HG02571 (cell line): Measurements from ENCODE around the gene CCM2.

Source experiments
- ATAC-seq: cut with Tn5 transposase; IDR thresholded peaks from one replicate; pipeline ENCODE4 v1.9.1; 2021; ENCODE audit warnings: mild to moderate bottlenecking, moderate library complexity; ENCODE audit not compliant: unreplicated experiment

Gene CCM2

DNA sequence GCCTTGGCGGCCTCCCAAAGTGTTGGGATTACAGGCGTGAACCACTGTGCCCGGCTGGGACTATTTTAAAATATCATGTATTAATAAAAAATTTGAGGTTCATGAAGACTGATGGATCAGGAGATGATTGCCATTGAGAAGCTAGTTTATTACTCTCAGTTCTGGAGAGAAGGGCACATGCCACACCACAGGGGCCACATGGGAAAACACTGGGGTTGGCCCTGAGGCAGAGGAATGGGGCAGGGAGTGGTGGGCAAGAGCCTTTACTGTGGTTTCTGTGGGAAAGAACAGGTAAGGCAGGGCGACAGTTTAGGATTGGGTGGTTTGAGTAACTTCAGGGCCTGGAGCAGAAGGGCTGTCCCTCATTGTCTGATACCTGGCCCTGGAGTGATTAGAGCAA lies 118.3 kb downstream of the CCM2 start:
- ATAC-seq: no peak

DNA sequence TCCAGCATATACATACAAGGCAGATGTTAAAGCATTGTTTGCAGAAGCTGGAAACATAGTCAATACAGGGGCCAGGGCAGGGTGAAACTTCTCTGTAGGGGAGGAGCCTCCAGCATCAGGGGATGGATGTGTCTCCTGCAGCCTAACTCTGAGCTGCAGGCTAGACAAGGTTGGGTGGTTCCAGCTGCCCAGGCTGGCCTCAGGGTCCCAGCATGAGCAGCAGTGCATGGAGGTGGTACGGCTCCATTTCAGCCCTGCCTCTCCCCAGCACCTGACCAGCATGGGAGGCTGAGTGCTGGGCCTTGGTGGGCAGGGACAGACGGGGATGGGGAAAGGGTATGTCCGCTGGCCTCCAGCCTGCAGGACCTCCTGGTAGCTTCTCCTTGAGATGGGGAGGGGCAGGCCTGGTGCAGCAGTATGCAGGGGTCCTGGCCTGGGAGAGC lies 118.9 kb downstream of the CCM2 start:
- ATAC-seq: no peak

DNA sequence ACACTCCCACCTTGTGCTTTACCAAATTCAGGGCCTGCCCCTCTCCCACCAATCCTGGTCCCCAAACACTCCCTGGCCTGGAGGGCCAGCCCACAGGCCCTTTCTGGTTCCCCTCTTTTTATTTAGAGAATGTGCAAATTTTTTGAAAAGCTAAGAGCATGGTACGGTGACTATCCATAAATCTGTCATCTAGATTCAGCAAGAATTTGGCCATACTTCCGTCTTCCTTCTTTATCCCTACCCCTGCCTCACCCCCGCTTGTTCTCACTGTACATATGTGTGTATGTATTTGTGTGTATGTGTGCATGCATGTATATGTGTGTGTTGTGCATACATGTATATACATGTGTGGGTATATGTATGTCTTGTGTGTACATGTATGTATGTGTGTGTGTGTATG lies 119.5 kb downstream of the CCM2 start:
- ATAC-seq: no peak

- no peak for ATAC-seq
Measured at GRCh38 chr7:45122975-45123860, 123.2 kb downstream of the CCM2 start.

DNA sequence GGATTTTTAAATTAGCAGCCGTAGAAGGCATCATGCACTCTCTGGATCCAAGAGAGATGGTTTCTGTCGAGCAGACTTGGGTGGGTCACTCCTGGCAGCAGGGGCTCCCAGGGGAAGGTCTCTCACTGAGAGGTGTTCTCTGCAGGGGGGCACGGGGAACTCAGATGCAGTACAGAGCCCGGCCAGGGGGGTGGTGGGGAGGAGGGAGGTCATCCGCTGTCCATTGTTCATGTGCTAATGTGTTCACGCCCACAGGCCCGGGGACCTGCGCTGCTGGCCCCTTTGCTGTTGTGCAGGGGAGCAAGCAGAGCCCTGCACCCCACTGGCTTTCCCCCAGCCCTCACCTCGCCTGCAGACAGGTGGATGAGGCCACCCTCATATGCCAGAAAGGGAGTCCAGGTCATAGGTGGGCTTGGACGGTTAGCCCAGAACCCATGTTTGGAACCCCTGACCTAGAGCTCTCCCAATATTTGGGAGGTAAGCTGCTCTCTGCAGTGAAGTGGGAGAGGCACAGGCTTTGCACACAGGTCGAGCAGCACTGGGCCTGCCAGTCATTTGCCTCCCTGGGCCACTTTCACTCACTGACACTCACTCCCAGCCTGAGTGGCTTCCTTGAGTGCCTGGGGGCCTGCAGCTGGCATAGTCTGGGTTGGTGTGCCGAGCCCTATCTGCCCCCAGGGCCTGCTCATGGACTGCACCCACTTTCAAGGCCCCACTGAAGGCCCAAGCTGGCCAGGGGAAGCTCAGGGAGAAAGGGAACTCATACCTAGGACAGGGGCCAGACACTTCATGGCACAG lies 124.1 kb downstream of the CCM2 start:
- no peak for ATAC-seq

DNA sequence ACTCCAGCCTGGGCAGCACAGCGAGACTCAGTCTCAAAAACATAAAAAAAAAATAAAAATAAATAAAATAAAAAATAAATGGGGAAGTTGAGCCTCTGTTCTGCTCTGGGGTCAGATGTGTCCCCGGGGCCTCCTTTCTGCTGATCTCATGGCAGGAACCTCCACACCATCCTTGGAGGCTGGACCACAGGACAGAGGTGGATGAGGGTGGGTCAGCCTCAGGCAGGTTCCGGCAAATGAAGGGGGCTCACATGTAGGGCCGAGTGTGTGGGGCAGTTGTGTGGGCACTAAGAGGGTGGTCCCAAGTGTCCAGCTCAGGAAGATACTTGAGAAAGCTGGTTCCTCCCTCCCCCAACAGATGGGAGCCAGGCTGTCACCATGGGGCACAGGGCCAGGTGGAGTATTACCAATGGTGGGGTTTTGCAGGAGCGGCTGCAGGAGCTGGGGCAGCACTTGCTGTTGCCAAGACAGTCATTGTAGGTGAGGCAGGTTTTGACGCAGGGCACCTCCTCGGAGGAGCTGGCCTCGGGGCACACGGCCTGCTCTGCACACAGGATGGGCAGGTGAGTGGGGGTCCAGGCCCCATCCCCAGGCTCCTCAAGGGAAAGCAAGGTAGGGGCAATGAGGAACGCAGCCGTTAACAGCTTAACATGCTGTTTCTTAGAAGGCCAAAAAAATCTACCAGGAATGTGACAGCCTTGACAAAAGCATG lies 125.3 kb downstream of the CCM2 start:
- no peak for ATAC-seq
